K562 (cell line): ENCODE results near the gene GGPS1. TPM values are rescaled to one million over a fixed set of nuclear protein-coding genes. Genes with fewer than 3 reads are reported as not detected.

Experiments used
- ATAC-seq: fragments of 200-7000 bp; cut with Tn5 transposase; 3 replicates; pipeline ENCODE4 v1.9.1; 2020; ENCODE audit warnings: moderate library complexity
- BruUV-seq: library from RNA; stranded (reverse); fragments of 400-500 nt; replicated peaks from 2 replicates; lab custom pipeline; 2021; lab: Mats Ljungman, UMichigan
- CTCF ChIA-PET: fragments of 300-600 bp; formaldehyde crosslinking; extraction: SDS; loops from one replicate; lab custom pipeline; 2021; ENCODE audit warnings: low intra/inter-chr PET ratio; lab: Yijun Ruan, JAX
- POLR2A ChIA-PET: fragments of 300-600, 350-650 bp; sonication (Branson Sonifier 250); formaldehyde crosslinking; extraction: SDS; loops from one replicate; lab custom pipeline; 2021; ENCODE audit warnings: antibody characterized with exemption, inconsistent platforms; lab: Yijun Ruan, JAX
- DNase-seq, 4 experiments: peaks; one replicate each; pipeline versions ENCODE4 v3.0.0 to v3.0.0-alpha.2; 2011 to 2018; ENCODE audit warnings: low spot score in 3 of 4, mixed read lengths in 3 of 4; ENCODE audit errors: extremely low read depth in 1 of 4
- FAIRE-seq: peaks from 2 replicates; lab custom pipeline; 2011; peaks lifted over from hg19 to GRCh38; lab: Jason Lieb, UNC
- H2AFZ ChIP-seq: 2 replicates; pipeline ENCODE4 v1.6.0; 2011; ENCODE audit warnings: low read depth, low read length, control low read depth, inconsistent platforms
- H3K27ac ChIP-seq: fragments of 200-600 bp; 3 replicates; pipeline ENCODE4 v1.8.0; 2011; ENCODE audit warnings: low read depth, mild to moderate bottlenecking, control low read depth, inconsistent platforms, low read length, moderate library complexity, mixed read lengths; ENCODE audit errors: extremely low read depth
- H3K27me3 ChIP-seq, 2 experiments: fragments of 300-600 bp in 1 of 2; 2 replicates in 1 of 2; 3 replicates in 1 of 2; pipeline versions ENCODE4 v1.6.0 to v1.8.0; 2011; ENCODE audit warnings: inconsistent platforms in 2 of 2, low read length in 2 of 2, mild to moderate bottlenecking in 1 of 2, mixed read lengths in 1 of 2, moderate library complexity in 1 of 2; ENCODE audit not compliant: control insufficient read depth in 2 of 2, insufficient read depth in 2 of 2
- H3K36me3 ChIP-seq: fragments of 300-600 bp; 3 replicates; pipeline ENCODE4 v1.8.0; 2011; ENCODE audit warnings: mild to moderate bottlenecking, low read length, inconsistent platforms; ENCODE audit not compliant: control insufficient read depth, insufficient read depth
- H3K4me1 ChIP-seq, 2 experiments: fragments of 200-600 bp in 1 of 2; replicated peaks in 1 of 2; 2 replicates in 1 of 2; 3 replicates in 1 of 2; pipeline versions ENCODE4 v1.5.1 to v1.8.0; 2011; ENCODE audit warnings: inconsistent platforms in 2 of 2, low read length in 2 of 2, mild to moderate bottlenecking in 1 of 2, mixed read lengths in 1 of 2, moderate library complexity in 1 of 2; ENCODE audit not compliant: control insufficient read depth in 2 of 2, insufficient read depth in 2 of 2
- H3K4me2 ChIP-seq: 2 replicates; pipeline ENCODE4 v1.6.1; 2011; ENCODE audit warnings: low read length, control low read depth, inconsistent platforms, mixed read lengths; ENCODE audit not compliant: insufficient read depth
- H3K4me3 ChIP-seq: fragments of 200-600 bp; sonication (generic), shearing (Covaris generic); 2 replicates; pipeline ENCODE4 v1.5.1; 2016; ENCODE audit warnings: control low read depth, inconsistent platforms
- H3K79me2 ChIP-seq: fragments of 200-600 bp; 3 replicates; pipeline ENCODE4 v1.8.0; 2011; ENCODE audit warnings: low read length, inconsistent platforms; ENCODE audit not compliant: control insufficient read depth, insufficient read depth
- H3K9ac ChIP-seq, 2 experiments: 2 replicates each; pipeline versions ENCODE4 v1.6.0 to v1.6.1; 2011; ENCODE audit warnings: low read depth in 2 of 2, low read length in 2 of 2, control low read depth in 1 of 2, inconsistent platforms in 1 of 2, mild to moderate bottlenecking in 1 of 2, mixed read lengths in 1 of 2; ENCODE audit not compliant: insufficient read depth in 1 of 2
- H3K9me1 ChIP-seq: one replicate; pipeline ENCODE4 v1.6.0; 2011; ENCODE audit warnings: inconsistent platforms, mild to moderate bottlenecking, low read length, moderate library complexity; ENCODE audit not compliant: control insufficient read depth, insufficient read depth
- H3K9me3 ChIP-seq: replicated peaks from 2 replicates; pipeline ENCODE4 v1.5.1; 2011; ENCODE audit warnings: low read depth, low read length, inconsistent platforms; ENCODE audit not compliant: control insufficient read depth, insufficient read depth
- H4K20me1 ChIP-seq: replicated peaks from 2 replicates; pipeline ENCODE4 v1.6.1; 2011; ENCODE audit warnings: low read length, inconsistent platforms, mixed read lengths; ENCODE audit not compliant: control insufficient read depth, insufficient read depth
- ATF6 ChIP-seq: sonication (generic); formaldehyde crosslinking; IDR thresholded peaks from 2 replicates; pipeline ENCODE4 v1.4.0; 2020; ENCODE audit warnings: mild to moderate bottlenecking, missing genetic modification reagents
- E2F6 ChIP-seq, 2 experiments: IDR thresholded peaks; 2 replicates each; pipeline ENCODE4 v1.6.1; 2011; ENCODE audit warnings: borderline replicate concordance in 1 of 2, control low read depth in 1 of 2, low read depth in 1 of 2, low read length in 1 of 2, mild to moderate bottlenecking in 1 of 2, mixed read lengths in 1 of 2, moderate library complexity in 1 of 2; ENCODE audit not compliant: insufficient read depth in 1 of 2, insufficient read length in 1 of 2, poor library complexity in 1 of 2, severe bottlenecking in 1 of 2; ENCODE audit errors: extremely low read depth in 1 of 2
- ELF1 ChIP-seq: fragments of 200-800 bp; sonication (Bioruptor generic); IDR thresholded peaks from 2 replicates; pipeline ENCODE4 v1.6.1; 2016; ENCODE audit warnings: missing genetic modification characterization, missing compliant biosample characterization
- GATAD2A ChIP-seq: fragments of 450-650 bp; IDR thresholded peaks from 2 replicates; pipeline ENCODE4 v1.6.1; 2017
- KDM1A ChIP-seq, 2 experiments: fragments of 450-650 bp; IDR thresholded peaks; 2 replicates each; pipeline ENCODE4 v1.6.1; 2016; ENCODE audit warnings: mild to moderate bottlenecking in 2 of 2
- MED1 ChIP-seq: sonication (generic); formaldehyde crosslinking; IDR thresholded peaks from 2 replicates; pipeline ENCODE4 v1.8.1; 2023; ENCODE audit warnings: missing genetic modification reagents, borderline replicate concordance
- RBM39 ChIP-seq: fragments of 200-400 bp; formaldehyde crosslinking; optimal IDR thresholded peaks from 2 replicates; pipeline ENCODE3; 2018; ENCODE audit warnings: low read depth, low read length
- ZBTB40 ChIP-seq, 2 experiments: fragments of 450-650 bp in 1 of 2; sonication (generic) in 1 of 2; formaldehyde crosslinking in 1 of 2; IDR thresholded peaks; 2 replicates each; pipeline versions ENCODE4 v1.7.1 to v1.9.0; 2016 to 2022; ENCODE audit warnings: inconsistent platforms in 1 of 2, mild to moderate bottlenecking in 1 of 2, missing genetic modification reagents in 1 of 2
- WGBS: fragments of 100-300 bp; shearing (Covaris generic); methylation state at CpG from one replicate; pipeline ENCODE4 v1.1.6; 2016; ENCODE audit warnings: low coverage, mixed read lengths; ENCODE audit not compliant: insufficient coverage; ENCODE audit errors: missing lambda C conversion rate; 5-methylcytosine and 5-hydroxymethylcytosine counted together
- in situ Hi-C: fragments of 300-500 bp; cut with MboI; formaldehyde crosslinking; loops from 4 replicates; pipeline ENCODE4 v1.15.0; 2018; ENCODE audit warnings: inconsistent platforms, mixed read lengths
- intact Hi-C: fragments of 100-400 bp; cut with micrococcal nuclease; formaldehyde crosslinking; loops from 2 replicates; pipeline ENCODE4 v1.14.2; 2022
- polyA plus RNA-seq, 8 experiments: library from polyadenylated mRNA; depleted of rRNA in 4 of 8; stranded (reverse) in 5 of 8; unstranded in 3 of 8; fragments of >200 nt; fragmentation: Nextera tagmentation in 2 of 8; fragmentation: Illumina TruSeq in 1 of 8; extraction: Ambion mirVana in 2 of 8; extraction: Trizol in 1 of 8; gene quantifications; 2 replicates each; pipeline versions ENCODE4 v1.2.1 to v1.2.3, GENCODE V29; 2011 to 2014; ENCODE audit warnings: inconsistent platforms in 1 of 8, missing spikeins in 1 of 8
- total RNA-seq, 7 experiments: library from RNA; depleted of rRNA in 6 of 7; stranded (reverse); fragments of >200 nt in 6 of 7; fragmentation: Illumina TruSeq in 2 of 7; extraction: Trizol in 2 of 7; gene quantifications; 2 replicates each; pipeline versions ENCODE4 v1.2.1 to v1.2.3, GENCODE V29; 2011 to 2021; ENCODE audit warnings: low replicate concordance in 1 of 7

Gene GGPS1
- total and polyA plus RNA-seq, 9 of the 15 experiments (the other 6 are each of a cell fraction or from before 2014, with no cell fraction given), result 18.8 to 104 (median 56.3) TPM

GRCh38 chr1:235324296-235324695 is 4.1 kb upstream of the GGPS1 start:
- H3K9me3 ChIP-seq, result no peaks in the 10 kb centered on the region
- H3K4me3 ChIP-seq, result no peak overlapping the region
- H4K20me1 ChIP-seq, result no peaks in the 10 kb centered on the region; the same call in 1 of the 2 replicates
- H3K79me2 ChIP-seq, result peaks cover 90% of the 10 kb centered on the region
- no peak for DNase-seq
- H3K4me2 ChIP-seq, result peak overlapping the region; percentile 27
- in situ Hi-C loops (no loop called here), intact Hi-C loops (no loop called here)
- no TSS peak for BruUV-seq
- 80% methylated on average over 5 of the region's 5 CpGs for WGBS
- peaks cover 40% of the 10 kb centered on the region; the same call in 2 of the 3 replicates for H3K36me3 ChIP-seq
- H3K9me1 ChIP-seq, result no peaks in the 10 kb centered on the region
- ATAC-seq, result no peak
- peaks cover 7 to 16% of the 10 kb centered on the region in 2 experiments; a peak in 4 of 5 replicates for H3K4me1 ChIP-seq
- no peaks in the 10 kb centered on the region for H3K27me3 ChIP-seq
- no peak overlapping the region for H3K27ac ChIP-seq
- FAIRE-seq, result no peak
- peak overlapping the region; percentile 23 to 84; a peak in 2 of 4 replicates for H3K9ac ChIP-seq
- H2AFZ ChIP-seq, result no peak overlapping the region
- CTCF ChIA-PET, result no interaction called here
- POLR2A ChIA-PET, result interaction anchor here (0.5 to 5.0 kb wide), 5 partner anchors 8 to 199 kb away, joined by 3 to 38 read pairs (median 3); partner anchors contain the start of gene TBCE
- TF ChIP-seq GATAD2A (no peak), MED1 (CRISPR knock-in tag) (no peak), E2F6 (IDR thresholded peaks at IDR 0.05; ENCODE audit: borderline replicate concordance in 1 of 2, extremely low read depth in 1 of 2, insufficient read depth in 1 of 2, insufficient read length in 1 of 2, low read depth in 1 of 2, low read length in 1 of 2, poor library complexity in 1 of 2, severe bottlenecking in 1 of 2) (no peak), ZBTB40 (IDR thresholded peaks at IDR 0.05) (no peak), ZBTB40 (CRISPR knock-in tag; IDR thresholded peaks at IDR 0.05) (no peak), ELF1 (no peak), RBM39 (no peak), ATF6 (CRISPR knock-in tag) (no peak), KDM1A (IDR thresholded peaks at IDR 0.05) (no peak)
